NT2/D1 (cell line): ENCODE results near the gene ACIN1.

Experiments used
- SUZ12 ChIP-seq: IDR thresholded peaks from 2 replicates; pipeline ENCODE4 v1.6.1; 2011; ENCODE audit not compliant: insufficient read length, insufficient read depth; ENCODE audit errors: extremely low read depth
- YY1 ChIP-seq: IDR thresholded peaks from 2 replicates; pipeline ENCODE4 v1.6.1; 2011; ENCODE audit not compliant: insufficient read length, insufficient read depth
- ZNF274 ChIP-seq: IDR thresholded peaks from 2 replicates; pipeline ENCODE4 v1.6.1; 2011; ENCODE audit warnings: mild to moderate bottlenecking, low read depth, low read length

GRCh38 chr14:23033251-23033727 is 61.6 kb downstream of the ACIN1 start:
- TF ChIP-seq YY1, result no peak
- TF ChIP-seq ZNF274, result no peak
- no peak for TF ChIP-seq SUZ12
